ENCODE results near the gene SGCD.

SGCD gene

GRCh38 chr5:156419661-156420060 lies 92.7 kb downstream of the SGCD start:
- Histone ChIP-seq H4K91ac (ENCODE audit: low read depth, low read length, poor library complexity) (no peak overlapping the region), H2BK15ac (ENCODE audit: low read length) (no peak overlapping the region), H3K14ac (ENCODE audit: low read length) (no peak overlapping the region)

GRCh38 chr5:156420665-156421064 lies 93.7 kb downstream of the SGCD start:
- H3K9ac ChIP-seq (ENCODE audit: low read depth, low read length, poor library complexity) = no peak overlapping the region
- no peaks in the 10 kb centered on the region for H3K79me1 ChIP-seq (ENCODE audit: low read depth, low read length)
- no peak overlapping the region for H3K27ac ChIP-seq (replicated peaks; ENCODE audit: low read length)
- no peak overlapping the region for H2BK15ac ChIP-seq (ENCODE audit: low read length)
- no peaks in the 10 kb centered on the region for H3K36me3 ChIP-seq (replicated peaks in 1 of 2; ENCODE audit: control insufficient read depth in 2 of 2, insufficient read depth in 2 of 2, low read length in 2 of 2)
- H3K14ac ChIP-seq (ENCODE audit: low read length) = no peak overlapping the region
- H3K4me3 ChIP-seq (ENCODE audit: low read length in 2 of 2) = no peak overlapping the region
- WGBS, 2 donors (ENCODE audit: extremely low coverage in 2 of 2, insufficient read length in 2 of 2, insufficient replicate concordance in 1 of 2) = no CpG with 5 or more reads among the region's 1 CpG
- no peak overlapping the region for H2BK5ac ChIP-seq (ENCODE audit: low read length)
- H3K4me1 ChIP-seq (ENCODE audit: control insufficient read depth in 2 of 2, insufficient read depth in 1 of 2, low read depth in 1 of 2, low read length in 2 of 2) = no peaks in the 10 kb centered on the region
- H3K18ac ChIP-seq (ENCODE audit: low read length) = no peak overlapping the region
- H2BK12ac ChIP-seq (ENCODE audit: low read length) = no peak overlapping the region
- H2BK120ac ChIP-seq (ENCODE audit: low read depth, low read length) = no peak overlapping the region
- H3K27me3 ChIP-seq (ENCODE audit: control insufficient read depth in 3 of 3, insufficient read depth in 3 of 3, low read depth in 1 of 3, low read length in 3 of 3) = no peaks in the 10 kb centered on the region
- H4K8ac ChIP-seq (ENCODE audit: low read depth, low read length) = no peak overlapping the region
- H2AFZ ChIP-seq (ENCODE audit: low read length) = no peak overlapping the region
- no peak for DNase-seq (ENCODE audit: low spot score)
- H3K9me3 ChIP-seq (replicated peaks in 1 of 2; ENCODE audit: control insufficient read depth in 2 of 2, insufficient read depth in 1 of 2, low read depth in 1 of 2, low read length in 2 of 2) = no peaks in the 10 kb centered on the region
- no peak overlapping the region for H3K4me2 ChIP-seq (ENCODE audit: insufficient read depth, low read length, poor library complexity, severe bottlenecking)
- H2AK5ac ChIP-seq (ENCODE audit: low read depth, low read length) = no peak overlapping the region
- H3K4ac ChIP-seq (ENCODE audit: low read length) = no peak overlapping the region
- H4K91ac ChIP-seq (ENCODE audit: low read depth, low read length, poor library complexity) = no peak overlapping the region
- no peak overlapping the region for H3K23ac ChIP-seq (ENCODE audit: low read depth, low read length, poor library complexity)

More at GRCh38 chr5:156419661-156420060, 92.7 kb downstream of the SGCD start:
- Histone ChIP-seq H3K23ac (ENCODE audit: low read depth, low read length, poor library complexity) (no peak overlapping the region), H3K4me1 (ENCODE audit: control insufficient read depth in 2 of 2, insufficient read depth in 1 of 2, low read depth in 1 of 2, low read length in 2 of 2) (no peaks in the 10 kb centered on the region), H3K4me3 (ENCODE audit: low read length in 2 of 2) (no peak overlapping the region), H3K36me3 (replicated peaks in 1 of 2; ENCODE audit: control insufficient read depth in 2 of 2, insufficient read depth in 2 of 2, low read length in 2 of 2) (no peaks in the 10 kb centered on the region), H3K9me3 (replicated peaks in 1 of 2; ENCODE audit: control insufficient read depth in 2 of 2, insufficient read depth in 1 of 2, low read depth in 1 of 2, low read length in 2 of 2) (no peaks in the 10 kb centered on the region), H3K79me1 (ENCODE audit: low read depth, low read length) (no peaks in the 10 kb centered on the region), H3K27ac (replicated peaks; ENCODE audit: low read length) (no peak overlapping the region), H2BK12ac (ENCODE audit: low read length) (no peak overlapping the region), H3K27me3 (ENCODE audit: control insufficient read depth in 3 of 3, insufficient read depth in 3 of 3, low read depth in 1 of 3, low read length in 3 of 3) (no peaks in the 10 kb centered on the region), H3K4ac (ENCODE audit: low read length) (no peak overlapping the region), H4K8ac (ENCODE audit: low read depth, low read length) (no peak overlapping the region), H2BK120ac (ENCODE audit: low read depth, low read length) (no peak overlapping the region), H2BK5ac (ENCODE audit: low read length) (no peak overlapping the region), H2AK5ac (ENCODE audit: low read depth, low read length) (no peak overlapping the region), H3K9ac (ENCODE audit: low read depth, low read length, poor library complexity) (no peak overlapping the region), H3K4me2 (ENCODE audit: insufficient read depth, low read length, poor library complexity, severe bottlenecking) (no peak overlapping the region), H2AFZ (ENCODE audit: low read length) (no peak overlapping the region), H3K18ac (ENCODE audit: low read length) (no peak overlapping the region)
- no peak for DNase-seq (ENCODE audit: low spot score)
- WGBS, 2 donors (ENCODE audit: extremely low coverage in 2 of 2, insufficient read length in 2 of 2, insufficient replicate concordance in 1 of 2) = no CpG with 5 or more reads among the region's 1 CpG

- H3K18ac ChIP-seq (ENCODE audit: low read length) = no peak overlapping the region
- H3K23ac ChIP-seq (ENCODE audit: low read depth, low read length, poor library complexity) = no peak overlapping the region
- no peaks in the 10 kb centered on the region for H3K79me1 ChIP-seq (ENCODE audit: low read depth, low read length)
- H2BK120ac ChIP-seq (ENCODE audit: low read depth, low read length) = no peak overlapping the region
- no peak overlapping the region for H2BK5ac ChIP-seq (ENCODE audit: low read length)
- H2BK15ac ChIP-seq (ENCODE audit: low read length) = no peak overlapping the region
- no peaks in the 10 kb centered on the region for H3K9me3 ChIP-seq (replicated peaks in 1 of 2; ENCODE audit: control insufficient read depth in 2 of 2, insufficient read depth in 1 of 2, low read depth in 1 of 2, low read length in 2 of 2)
- no peaks in the 10 kb centered on the region for H3K4me1 ChIP-seq (ENCODE audit: control insufficient read depth in 2 of 2, insufficient read depth in 1 of 2, low read depth in 1 of 2, low read length in 2 of 2)
- no peaks in the 10 kb centered on the region for H3K27me3 ChIP-seq (ENCODE audit: control insufficient read depth in 3 of 3, insufficient read depth in 3 of 3, low read depth in 1 of 3, low read length in 3 of 3)
- no peak overlapping the region for H3K27ac ChIP-seq (replicated peaks; ENCODE audit: low read length)
- no peak overlapping the region for H2AK5ac ChIP-seq (ENCODE audit: low read depth, low read length)
- H3K14ac ChIP-seq (ENCODE audit: low read length) = no peak overlapping the region
- no peak overlapping the region for H4K91ac ChIP-seq (ENCODE audit: low read depth, low read length, poor library complexity)
- H3K4me3 ChIP-seq (ENCODE audit: low read length in 2 of 2) = no peak overlapping the region
- no peak overlapping the region for H2BK12ac ChIP-seq (ENCODE audit: low read length)
- H3K4me2 ChIP-seq (ENCODE audit: insufficient read depth, low read length, poor library complexity, severe bottlenecking) = no peak overlapping the region
- no peak overlapping the region for H3K9ac ChIP-seq (ENCODE audit: low read depth, low read length, poor library complexity)
- H4K8ac ChIP-seq (ENCODE audit: low read depth, low read length) = no peak overlapping the region
- H2AFZ ChIP-seq (ENCODE audit: low read length) = no peak overlapping the region
- H3K36me3 ChIP-seq (replicated peaks in 1 of 2; ENCODE audit: control insufficient read depth in 2 of 2, insufficient read depth in 2 of 2, low read length in 2 of 2) = no peaks in the 10 kb centered on the region
- no peak overlapping the region for H3K4ac ChIP-seq (ENCODE audit: low read length)
- no peak for DNase-seq (ENCODE audit: low spot score)
- WGBS, 2 donors (ENCODE audit: extremely low coverage in 2 of 2, insufficient read length in 2 of 2, insufficient replicate concordance in 1 of 2) = no CpG with 5 or more reads among the region's 4 CpGs
These were observed 94.8 kb downstream of the SGCD start for GRCh38 chr5:156421798-156422197.

- no CpG with 5 or more reads among the region's 3 CpGs for WGBS, 2 donors (ENCODE audit: extremely low coverage in 2 of 2, insufficient read length in 2 of 2, insufficient replicate concordance in 1 of 2)
- H2BK15ac ChIP-seq (ENCODE audit: low read length) = no peak overlapping the region
- H3K4ac ChIP-seq (ENCODE audit: low read length) = no peak overlapping the region
- no peak overlapping the region for H2BK5ac ChIP-seq (ENCODE audit: low read length)
- H2BK12ac ChIP-seq (ENCODE audit: low read length) = no peak overlapping the region
- H3K23ac ChIP-seq (ENCODE audit: low read depth, low read length, poor library complexity) = no peak overlapping the region
- no peak overlapping the region for H4K91ac ChIP-seq (ENCODE audit: low read depth, low read length, poor library complexity)
- no peaks in the 10 kb centered on the region for H3K79me1 ChIP-seq (ENCODE audit: low read depth, low read length)
- H2BK120ac ChIP-seq (ENCODE audit: low read depth, low read length) = no peak overlapping the region
- no peak overlapping the region for H3K18ac ChIP-seq (ENCODE audit: low read length)
- H3K14ac ChIP-seq (ENCODE audit: low read length) = no peak overlapping the region
- no peak overlapping the region for H2AK5ac ChIP-seq (ENCODE audit: low read depth, low read length)
- H3K9ac ChIP-seq (ENCODE audit: low read depth, low read length, poor library complexity) = no peak overlapping the region
- no peak overlapping the region for H3K4me2 ChIP-seq (ENCODE audit: insufficient read depth, low read length, poor library complexity, severe bottlenecking)
- H4K8ac ChIP-seq (ENCODE audit: low read depth, low read length) = no peak overlapping the region
- H3K27ac ChIP-seq (replicated peaks; ENCODE audit: low read length) = no peak overlapping the region
- no peaks in the 10 kb centered on the region for H3K9me3 ChIP-seq (replicated peaks in 1 of 2; ENCODE audit: control insufficient read depth in 2 of 2, insufficient read depth in 1 of 2, low read depth in 1 of 2, low read length in 2 of 2)
- DNase-seq (ENCODE audit: low spot score) = no peak
- H3K4me1 ChIP-seq (ENCODE audit: control insufficient read depth in 2 of 2, insufficient read depth in 1 of 2, low read depth in 1 of 2, low read length in 2 of 2) = no peaks in the 10 kb centered on the region
- H3K4me3 ChIP-seq (ENCODE audit: low read length in 2 of 2) = no peak overlapping the region
- no peak overlapping the region for H2AFZ ChIP-seq (ENCODE audit: low read length)
- no peaks in the 10 kb centered on the region for H3K36me3 ChIP-seq (replicated peaks in 1 of 2; ENCODE audit: control insufficient read depth in 2 of 2, insufficient read depth in 2 of 2, low read length in 2 of 2)
- no peaks in the 10 kb centered on the region for H3K27me3 ChIP-seq (ENCODE audit: control insufficient read depth in 3 of 3, insufficient read depth in 3 of 3, low read depth in 1 of 3, low read length in 3 of 3)
These were observed 96.6 kb downstream of the SGCD start for GRCh38 chr5:156423597-156423996.

Measured in neuronal stem cell (in vitro differentiated cells).